HG03045 (cell line): ENCODE data around the gene CCDC175.

Experiments used
- ATAC-seq: cut with Tn5 transposase; IDR thresholded peaks from one replicate; pipeline ENCODE4 v1.9.1; 2021; ENCODE audit warnings: mild to moderate bottlenecking, moderate library complexity; ENCODE audit not compliant: unreplicated experiment

Gene CCDC175

DNA sequence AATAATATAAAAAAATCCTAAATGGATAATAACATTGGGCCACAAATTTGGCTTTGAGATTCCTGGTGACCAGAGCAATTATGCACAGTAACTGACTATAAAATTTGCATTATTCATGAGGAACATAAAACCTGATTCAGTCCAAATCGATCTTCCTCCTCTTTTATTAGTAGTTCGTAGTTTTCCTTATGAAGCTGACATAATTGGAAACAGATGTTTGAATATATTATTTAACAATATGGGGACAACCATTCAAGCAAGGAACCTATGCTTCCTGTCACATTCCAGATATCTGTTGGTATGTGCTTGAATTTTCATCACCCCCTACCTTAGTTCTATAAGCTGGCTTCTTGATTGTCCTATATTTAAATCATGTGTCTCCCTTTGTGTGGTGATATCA is 34.9 kb downstream of the CCDC175 start:
- ATAC-seq: no peak

DNA sequence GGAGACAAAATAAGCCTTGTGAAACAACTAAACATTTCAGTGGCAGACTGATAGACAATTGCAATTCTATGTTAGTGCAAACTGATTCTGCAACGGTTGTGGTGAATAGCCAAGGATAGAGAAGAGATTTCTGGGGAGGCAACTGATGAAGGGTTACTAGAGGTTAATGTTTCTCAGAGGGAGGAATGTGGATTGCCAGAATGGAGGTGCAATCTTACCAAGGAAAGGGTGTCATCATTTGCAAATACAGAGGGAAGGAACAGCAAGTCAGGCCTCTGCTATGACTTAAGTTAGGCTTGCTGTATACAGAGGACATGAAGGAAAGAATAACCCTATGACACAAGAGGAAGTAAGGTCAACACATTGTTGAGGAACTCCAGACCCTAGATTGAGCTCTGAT is 35.8 kb downstream of the CCDC175 start:
- ATAC-seq: no peak

DNA sequence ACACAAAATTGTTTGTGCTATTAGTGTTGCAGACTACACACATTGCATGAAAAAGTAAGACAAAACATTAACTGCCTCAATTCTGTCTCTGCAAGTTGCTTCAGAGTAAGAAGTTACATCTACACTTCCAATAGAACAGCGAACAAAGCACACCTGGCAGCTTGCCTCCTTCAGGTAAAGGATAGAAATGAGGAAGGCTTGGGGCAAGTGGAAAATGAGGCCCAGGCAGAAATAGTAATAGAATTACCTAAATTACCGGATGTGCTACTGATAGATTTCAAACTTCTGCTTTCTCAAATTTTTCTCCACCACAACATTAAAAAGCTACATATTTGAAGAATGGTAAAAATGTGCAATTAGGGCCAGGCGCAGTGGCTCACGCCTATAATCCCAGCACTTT is 37.7 kb downstream of the CCDC175 start:
- ATAC-seq: no peak

DNA sequence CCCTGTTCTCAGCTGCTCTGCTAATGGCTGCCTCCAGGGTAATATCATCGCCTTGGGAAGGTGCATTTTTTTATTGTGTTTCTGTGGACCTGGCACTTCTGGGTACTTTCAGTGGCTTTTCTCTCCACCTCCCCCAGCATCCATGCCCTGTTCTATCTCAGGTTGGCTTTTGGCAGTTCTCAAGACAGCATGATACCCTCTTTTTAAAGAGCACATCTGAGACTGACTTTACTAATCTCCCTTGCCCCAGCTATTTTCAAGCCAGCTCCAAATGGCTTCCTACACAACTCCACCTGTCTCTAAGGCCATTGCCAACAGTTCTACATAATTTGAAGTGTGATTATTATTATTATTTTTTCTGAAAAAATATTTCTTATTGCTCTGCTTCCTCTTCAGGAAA is 39.1 kb downstream of the CCDC175 start:
- ATAC-seq: no peak

DNA sequence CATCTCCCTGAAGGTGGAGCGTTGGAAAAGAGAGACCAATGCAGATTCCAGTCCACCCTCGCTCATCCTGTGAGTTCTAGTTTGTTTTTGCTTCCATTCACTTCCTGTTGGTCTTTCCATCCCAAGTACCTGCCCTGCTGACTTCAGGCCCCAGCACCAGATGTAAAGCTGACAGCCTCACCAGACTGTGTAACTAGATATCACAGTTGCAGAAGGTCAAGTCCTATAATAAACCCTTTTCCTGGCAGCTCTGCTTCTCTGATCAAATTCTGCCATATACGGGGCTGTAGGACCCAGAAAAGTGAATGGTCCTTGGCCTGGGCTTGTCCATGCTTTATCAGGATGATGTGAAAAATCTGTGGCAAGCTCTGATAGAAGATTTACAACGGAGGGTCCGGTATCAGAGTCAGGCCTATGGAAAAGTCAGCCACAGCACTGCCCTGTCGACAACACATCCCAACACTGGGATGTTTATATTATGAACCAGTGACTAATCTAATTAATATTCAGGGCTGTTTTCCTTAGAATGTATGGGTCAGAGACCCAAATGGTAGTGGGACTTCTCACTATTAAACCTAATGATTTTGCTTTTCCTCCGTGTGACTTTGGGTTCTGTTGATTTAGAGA is 42.1 kb downstream of the CCDC175 start:
- ATAC-seq: no peak

DNA sequence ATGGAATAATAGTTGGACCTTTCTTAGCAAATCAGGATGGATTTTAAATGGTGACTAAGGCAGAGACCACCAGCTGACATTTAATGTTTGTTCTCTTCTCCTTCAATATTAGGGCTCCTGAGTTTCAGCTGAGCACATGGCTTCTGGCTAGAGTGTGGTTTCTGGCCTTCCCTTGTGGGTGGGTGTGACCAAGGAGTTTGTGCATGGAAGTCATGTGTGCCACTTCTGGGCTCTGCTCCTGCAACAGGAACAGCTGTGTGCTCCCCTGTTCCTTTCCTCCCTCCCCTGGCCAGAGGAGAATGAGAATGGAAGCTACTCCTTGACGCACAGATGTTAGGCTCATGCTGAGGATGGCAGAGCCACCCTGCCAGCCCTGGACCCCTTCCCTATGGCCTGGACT is 44.2 kb downstream of the CCDC175 start:
- ATAC-seq: no peak

DNA sequence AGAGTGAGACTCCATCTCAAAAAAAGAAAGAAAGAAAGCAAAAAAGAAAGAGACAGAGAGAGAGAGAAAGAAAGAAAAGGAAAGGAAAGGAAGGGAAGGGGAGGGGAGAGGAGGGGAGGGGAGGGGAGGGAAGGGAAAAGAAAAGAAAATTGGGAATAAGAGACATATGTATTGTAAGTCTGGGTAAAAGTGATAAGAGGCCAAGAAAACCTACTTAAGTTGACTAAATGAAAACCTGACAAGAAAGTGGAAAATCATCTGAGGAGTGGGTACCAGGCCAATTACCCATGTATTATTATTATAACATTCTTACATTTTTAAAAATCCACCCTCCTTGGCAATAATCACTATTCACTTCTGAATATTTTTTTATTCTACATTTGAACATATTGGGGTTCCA is 46.3 kb downstream of the CCDC175 start:
- ATAC-seq: no peak

DNA sequence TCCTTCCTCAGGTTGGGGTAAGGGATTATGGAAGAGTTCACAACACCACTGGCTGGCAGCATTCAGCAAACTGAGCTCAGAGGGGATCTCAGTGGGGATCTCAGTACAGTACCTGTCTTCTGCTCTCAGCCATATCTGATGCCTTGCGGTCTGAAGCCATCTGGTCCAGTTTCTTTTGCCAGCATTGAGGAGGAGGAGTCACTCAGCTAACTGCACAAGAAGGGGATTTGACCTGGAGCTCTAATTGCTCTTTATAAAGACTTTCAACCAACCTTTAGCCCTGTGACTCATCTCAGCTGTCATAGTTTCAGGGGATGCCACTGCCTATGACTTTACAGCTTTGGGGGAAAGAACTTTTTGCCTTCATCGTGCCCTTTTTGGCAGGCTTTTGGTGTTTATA is 47.4 kb downstream of the CCDC175 start:
- ATAC-seq: no peak

DNA sequence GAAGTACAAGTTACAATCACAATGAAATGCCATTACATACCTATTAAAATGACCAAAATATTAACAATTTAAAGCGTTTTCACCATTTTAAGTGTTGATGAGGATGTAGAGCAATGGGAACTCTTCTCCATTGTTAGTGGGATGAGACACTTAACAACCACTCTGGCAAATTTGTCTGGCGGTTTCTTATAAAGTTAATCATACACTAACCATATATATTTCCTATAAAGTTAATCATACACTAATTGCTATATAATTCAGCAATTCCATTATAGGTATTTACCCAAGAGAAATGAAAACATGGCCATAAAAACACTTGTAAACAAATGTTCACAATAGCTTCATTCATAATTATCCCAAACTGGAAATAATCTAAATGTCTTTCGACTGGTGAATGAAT is 56.4 kb downstream of the CCDC175 start:
- ATAC-seq: no peak

DNA sequence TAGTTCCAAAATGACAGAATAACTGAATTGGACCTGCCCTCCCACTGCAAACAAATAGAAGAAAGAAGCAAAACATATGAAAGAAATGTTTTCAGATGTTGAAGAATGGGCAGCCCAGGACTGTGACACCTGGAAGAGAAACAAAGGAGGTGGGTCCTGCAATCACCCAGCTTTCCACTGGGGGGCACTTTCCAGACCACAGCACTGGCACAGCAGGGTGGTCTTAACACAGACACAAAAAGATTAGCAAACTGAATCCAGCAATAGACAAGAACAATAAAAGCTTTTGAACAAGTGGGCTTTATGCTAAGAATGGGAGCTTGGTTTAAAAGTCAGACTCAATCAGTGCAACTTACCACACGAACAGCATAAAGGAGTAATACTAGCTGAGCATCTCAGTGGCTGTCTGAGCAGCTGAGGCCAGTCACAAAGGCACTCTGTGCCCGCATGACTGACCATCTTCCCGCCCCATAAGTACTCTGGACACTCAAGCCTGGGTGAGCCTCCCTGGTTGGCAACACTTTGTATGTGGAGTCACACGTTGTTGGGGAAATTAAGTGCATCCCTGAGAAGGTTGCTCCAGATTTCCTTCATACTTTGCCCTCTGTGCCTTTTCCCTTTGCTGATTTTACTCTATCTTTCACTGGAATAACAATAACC is 64.6 kb downstream of the CCDC175 start:
- no peak for ATAC-seq

DNA sequence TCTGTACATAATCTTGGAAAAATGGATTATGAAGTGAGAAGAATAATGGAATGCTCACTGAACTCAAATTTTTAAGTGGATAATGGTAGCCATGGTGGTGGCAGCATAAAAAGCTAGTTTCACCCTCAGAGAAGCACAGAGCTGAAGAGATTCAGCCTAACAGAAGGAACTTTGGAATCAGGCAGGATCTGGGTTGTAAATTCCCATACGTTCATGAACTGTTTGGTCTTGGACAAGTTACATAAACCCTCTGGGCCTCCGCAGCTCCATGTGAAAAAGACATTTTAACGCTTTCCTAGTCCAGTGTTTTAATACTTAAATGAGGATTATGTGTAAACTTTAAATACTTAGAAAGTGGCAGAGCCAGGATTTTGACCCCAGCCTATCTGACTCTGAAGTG is 65.6 kb downstream of the CCDC175 start:
- ATAC-seq: no peak

DNA sequence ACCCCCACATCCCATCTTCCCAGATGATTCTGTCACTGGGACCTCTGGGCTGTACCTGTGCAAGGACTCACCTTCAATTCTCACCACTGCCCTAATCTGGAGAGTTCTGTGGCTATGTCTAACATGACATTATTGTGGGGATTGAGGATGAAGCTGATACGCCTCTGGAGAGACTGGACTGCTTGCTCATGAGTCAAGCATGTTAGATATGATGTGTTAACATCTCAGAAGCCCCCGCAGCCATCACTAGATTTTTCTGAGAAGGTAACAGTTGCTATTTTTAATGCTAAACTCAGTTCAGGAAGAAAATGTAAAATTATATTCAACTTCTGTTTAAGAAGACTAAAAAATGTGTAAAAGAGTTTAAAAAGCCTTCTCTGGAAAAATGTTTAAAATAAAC is 66.6 kb downstream of the CCDC175 start:
- no peak for ATAC-seq

DNA sequence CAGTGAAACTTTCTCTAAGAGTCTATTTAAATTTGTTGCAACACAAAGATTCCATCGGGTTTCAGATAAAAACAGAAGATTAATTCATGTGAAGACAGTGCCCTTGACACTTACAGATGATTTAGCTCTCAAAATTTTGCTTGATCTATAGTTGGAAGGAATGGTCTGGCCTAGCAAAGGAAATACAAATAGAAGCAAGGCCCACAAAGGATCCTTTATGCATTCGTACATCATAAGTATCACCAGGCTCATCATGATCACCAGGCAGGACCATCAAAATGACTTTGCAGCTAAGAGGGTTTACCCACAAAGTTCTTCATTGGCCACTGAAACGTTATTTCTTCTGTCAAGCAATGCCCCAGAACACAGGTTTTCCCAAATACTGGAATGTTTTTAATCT is 67.5 kb downstream of the CCDC175 start:
- ATAC-seq: no peak

DNA sequence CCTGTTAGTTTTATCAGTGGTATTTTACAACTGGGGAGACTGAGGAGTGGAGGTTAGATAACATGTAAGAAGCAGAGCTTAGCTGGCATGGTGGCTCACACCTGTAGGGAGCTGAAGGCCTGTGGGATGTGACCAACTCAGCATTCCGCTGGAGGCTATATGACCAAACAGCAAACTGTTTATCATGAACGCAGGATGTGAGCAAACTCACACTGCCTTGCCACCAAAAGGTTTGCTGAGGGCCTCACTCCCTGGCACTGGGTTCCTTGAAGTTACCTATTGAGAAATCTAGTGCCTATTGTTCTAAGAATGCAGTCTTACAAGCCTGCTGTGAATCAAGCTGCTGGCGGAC is 68.9 kb downstream of the CCDC175 start:
- ATAC-seq: no peak

DNA sequence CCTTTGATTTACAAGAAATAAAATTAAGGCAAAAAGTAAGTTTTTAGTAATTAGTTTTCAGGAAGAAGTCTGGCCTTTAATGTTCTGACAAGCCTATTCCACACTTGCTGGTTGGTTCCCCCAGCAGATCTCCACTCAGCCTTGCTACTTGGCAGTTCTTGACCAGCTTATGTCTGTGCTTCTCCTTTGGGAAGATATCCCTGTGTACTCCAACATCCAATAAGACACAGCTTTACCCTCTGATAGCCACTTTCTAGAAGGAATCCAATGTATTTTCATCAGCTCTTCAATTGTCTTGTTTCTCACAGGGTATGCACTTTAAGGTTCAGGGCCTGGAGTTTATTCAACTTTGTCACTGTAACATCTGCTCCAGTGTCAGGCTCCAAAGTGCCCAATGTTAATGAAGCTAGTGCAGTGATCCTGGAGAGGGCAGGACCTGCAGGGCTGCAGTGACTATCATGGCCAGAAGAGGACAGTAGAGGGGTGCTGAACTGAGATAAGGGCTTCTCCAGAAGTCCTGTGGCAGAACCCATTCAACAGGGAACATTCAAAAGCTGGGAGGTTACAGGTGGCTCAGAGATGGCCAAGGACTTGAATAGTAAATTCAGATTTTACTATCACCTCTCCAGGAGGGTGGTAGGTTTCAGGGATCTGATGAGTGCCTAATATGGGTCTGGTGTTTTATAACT is 69.4 kb downstream of the CCDC175 start:
- peak; percentile 73 for ATAC-seq

DNA sequence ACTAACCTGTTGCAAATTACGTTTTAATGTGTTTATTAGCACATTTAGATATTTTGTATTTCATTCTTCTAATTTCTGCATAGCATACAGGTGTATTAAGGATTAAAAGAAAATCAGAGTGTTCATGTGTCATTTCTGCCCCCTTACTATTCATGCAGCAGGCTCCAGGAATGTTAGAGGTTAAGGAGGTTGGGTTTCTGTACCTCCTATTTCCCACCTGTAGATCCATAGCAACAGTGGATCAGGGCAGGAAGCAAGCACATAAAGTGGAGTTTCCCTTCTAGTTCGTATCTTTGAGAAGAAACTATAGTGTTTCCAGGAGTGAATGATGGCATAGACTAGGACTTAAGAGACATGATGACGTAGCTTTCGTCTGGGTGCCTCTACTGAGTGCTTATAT is 73.4 kb downstream of the CCDC175 start:
- no peak for ATAC-seq

DNA sequence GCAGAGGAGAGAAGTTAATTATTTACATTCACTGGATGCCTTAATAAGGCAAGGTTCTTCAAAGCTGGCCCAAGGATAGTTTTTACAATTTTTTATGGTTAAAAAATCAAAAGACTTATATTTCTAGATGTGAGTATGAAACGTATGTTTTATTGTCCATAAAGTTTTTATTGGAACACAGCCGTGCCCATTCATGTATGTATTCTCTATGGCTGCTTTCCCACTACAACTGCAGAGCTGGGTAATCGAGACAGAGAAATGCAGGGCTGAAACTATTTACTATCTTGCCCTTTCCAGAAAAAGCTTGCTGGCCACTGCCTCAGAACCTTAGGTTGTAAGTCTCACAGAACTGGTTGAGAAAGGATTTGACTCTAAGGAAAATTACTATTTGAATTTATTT is 75.9 kb downstream of the CCDC175 start:
- no peak for ATAC-seq

DNA sequence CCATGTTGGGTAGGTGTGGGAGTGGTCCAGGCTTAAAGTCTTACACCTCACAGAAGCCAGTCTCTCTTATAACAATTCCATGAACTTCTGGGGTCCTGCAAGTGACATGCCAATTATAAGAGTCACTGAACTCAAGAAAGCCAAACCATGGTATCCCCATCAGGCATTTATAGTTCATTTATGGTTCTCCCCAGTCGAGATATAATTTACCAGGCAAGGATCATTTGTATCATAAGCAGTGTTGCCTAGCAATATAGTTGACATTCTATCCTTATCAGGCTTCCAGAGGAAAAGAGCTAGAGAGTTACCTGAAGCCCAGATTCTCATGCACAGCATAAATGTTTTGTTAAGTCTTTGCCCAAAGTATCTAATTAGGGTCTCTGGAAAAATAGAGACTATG is 84.2 kb downstream of the CCDC175 start:
- no peak for ATAC-seq

DNA sequence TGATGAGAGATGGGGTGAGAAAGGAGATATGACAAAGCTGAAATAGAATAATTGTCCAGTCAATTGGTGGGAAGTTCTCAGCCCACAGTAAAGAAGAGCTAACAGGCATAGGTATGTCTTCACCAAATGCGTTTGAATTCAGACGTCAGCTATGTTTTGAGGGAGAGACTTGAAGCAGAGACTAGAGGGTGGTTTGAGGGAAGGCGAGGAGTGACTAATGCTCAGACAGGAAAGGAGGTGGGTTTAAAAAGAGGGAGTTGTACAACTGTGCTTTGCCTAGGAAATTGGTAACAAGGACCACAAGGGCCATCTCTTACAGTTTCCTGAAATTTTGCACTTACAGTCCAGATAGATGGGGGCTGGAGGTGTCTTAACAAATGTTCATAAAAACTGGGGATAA is 85.9 kb downstream of the CCDC175 start:
- no peak for ATAC-seq

DNA sequence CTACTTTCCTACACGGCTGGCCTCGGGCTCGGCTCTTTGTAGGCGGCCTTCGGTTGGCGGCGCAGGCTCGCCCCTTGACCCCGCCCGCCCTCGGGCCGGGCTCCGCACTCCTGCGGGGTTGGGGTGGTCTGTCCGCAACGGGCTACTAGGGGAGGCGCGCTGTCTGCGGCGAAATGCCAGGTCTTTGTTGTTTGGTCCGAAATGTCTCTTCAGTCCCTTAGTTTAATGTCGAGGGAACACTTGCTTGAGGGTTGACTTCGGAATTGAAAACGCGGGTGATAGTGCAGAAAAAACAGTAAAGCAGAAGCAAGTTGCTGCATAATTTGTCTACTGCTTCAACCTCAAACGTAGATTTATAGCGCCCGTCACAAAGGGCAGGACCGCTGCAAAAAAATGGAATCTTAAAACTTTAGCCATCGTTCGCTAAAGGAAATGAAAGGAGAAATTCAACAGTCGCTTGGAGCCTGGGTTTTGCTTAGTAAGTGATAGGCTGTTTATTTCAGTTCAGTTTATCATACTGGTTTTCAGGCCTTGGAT is 91.9 kb downstream of the CCDC175 start:
- ATAC-seq: peak; percentile 59

DNA sequence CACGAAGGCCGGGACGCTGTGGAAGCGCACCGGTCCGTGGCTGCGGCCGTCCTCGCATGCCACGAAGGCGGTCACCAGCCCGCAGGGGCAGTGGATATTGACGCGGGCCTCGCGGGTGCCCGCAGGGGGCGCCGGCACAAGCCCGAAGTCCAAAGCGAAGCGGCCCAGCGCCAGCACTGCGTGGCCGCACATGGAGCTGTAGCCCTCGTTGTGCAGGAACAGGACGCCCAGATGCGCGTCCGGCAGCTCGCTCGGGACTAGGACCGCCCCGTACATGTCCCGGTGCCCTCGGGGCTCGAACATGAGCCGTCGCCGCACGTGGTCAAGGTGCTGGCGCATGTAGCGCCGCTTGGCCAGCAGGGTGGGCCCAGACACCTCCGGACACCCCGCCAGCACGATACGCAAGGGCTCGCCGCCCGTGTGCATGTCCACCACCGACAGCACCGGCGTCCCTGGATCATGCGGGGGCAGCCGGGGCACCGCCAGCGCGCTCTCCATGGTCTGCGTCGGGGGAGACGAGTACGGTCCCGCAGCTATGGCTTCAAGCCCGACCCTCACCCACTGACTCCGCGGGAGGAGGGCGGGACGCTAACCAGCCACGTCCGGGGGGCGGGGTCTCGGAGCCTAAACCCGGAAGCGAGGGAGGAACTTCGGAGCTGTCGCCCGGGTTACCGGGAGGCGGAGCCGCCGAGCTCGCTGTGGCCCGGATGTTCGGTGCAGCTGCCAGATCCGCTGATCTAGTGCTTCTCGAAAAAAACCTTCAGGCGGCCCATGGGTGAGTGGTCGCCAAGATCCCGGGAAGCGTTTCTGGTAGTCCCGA is 92.6 kb downstream of the CCDC175 start, which contains the start of the genes JKAMP and L3HYPDH:
Gene JKAMP (plus strand): TSS at position 699 of the 820 bp plus-strand sequence. CDS start 73 bp downstream, at position 772.
Gene L3HYPDH (minus strand): TSS at position 590 of the 820 bp plus-strand sequence. CDS start 92 bp downstream, at position 498.
- peak; percentile 92 for ATAC-seq
